AG10803 (cell line): ENCODE data around the gene OR10P1.

Experiments used
- DNase-seq: peaks from one replicate; pipeline ENCODE4 v3.0.0; 2010; ENCODE audit warnings: low read depth
- H3K4me3 ChIP-seq: 2 replicates; pipeline ENCODE4 v1.5.1; 2011; ENCODE audit warnings: mild to moderate bottlenecking, low read length, control low read depth
- CTCF ChIP-seq: conservative IDR thresholded peaks from 2 replicates; pipeline ENCODE4 v1.5.1; 2011; ENCODE audit warnings: mild to moderate bottlenecking, low read length, control low read depth, inconsistent platforms

The OR10P1 gene

DNA sequence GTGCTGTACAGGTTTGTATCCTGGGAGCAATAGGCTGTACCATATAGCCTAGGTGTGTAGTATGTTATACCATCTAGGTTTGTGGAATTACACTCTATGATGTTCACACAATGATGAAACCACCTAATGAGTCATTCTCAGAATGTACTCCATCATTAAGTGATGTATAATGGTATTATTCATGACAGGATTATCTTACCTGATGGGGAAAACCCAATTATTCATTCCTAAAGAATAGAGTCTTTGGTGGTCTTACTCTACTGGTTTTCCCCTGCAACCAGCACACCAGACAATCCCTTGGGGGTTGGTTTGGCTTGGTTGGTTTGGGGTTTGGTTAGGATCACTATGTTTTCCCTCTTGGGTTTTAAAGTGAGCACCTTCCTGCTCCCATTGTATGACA is 12.6 kb upstream of the OR10P1 start:
- no peak for TF ChIP-seq CTCF
- DNase-seq: no peak
- H3K4me3 ChIP-seq: no peak overlapping the region

- H3K4me3 ChIP-seq: no peak overlapping the region
- DNase-seq: no peak
- no peak for TF ChIP-seq CTCF
Observed at GRCh38 chr12:55626154-55626553, 10.5 kb upstream of the OR10P1 start.

DNA sequence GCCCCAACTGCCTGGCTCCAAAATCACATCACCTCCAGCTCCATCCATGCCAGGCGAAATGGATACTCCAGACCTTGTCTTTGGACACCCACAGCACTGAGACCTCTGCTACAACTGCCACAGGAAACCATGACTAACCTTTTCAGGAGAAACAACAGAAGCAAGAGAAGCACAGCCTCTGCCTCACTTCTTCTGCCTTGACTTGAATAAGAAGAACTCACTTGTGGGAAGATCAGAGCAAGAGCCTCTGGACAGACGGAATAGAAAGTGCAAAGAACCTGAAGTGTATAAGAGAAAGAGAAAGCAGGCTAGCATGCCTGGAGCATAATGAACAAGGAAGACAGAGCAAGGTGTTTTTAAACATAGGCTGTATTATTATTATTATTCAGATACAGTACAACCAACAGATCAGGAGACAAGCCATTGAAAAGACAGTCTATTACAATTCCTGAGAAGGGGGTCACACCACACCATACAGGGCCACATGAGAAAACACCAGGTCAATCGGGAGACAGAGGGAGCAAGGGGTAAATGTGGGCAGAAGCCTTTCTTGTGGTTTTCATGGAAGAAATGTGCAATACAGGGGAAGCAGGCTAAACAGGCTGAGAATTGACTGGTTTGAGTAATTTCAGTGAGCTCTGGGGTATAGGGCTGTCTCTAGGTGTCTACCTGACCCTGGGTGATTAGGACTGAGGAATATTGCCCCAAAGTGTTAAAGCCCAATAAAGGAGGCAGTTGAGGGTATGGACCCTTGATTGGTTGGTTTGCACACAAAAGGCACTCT is 7.4 kb upstream of the OR10P1 start:
- no peak overlapping the region for H3K4me3 ChIP-seq
- no peak for TF ChIP-seq CTCF
- DNase-seq: no peak

GRCh38 chr12:55631056-55631455 is 5.6 kb upstream of the OR10P1 start:
- DNase-seq: no peak
- H3K4me3 ChIP-seq: no peak overlapping the region
- TF ChIP-seq CTCF: no peak

GRCh38 chr12:55631733-55632132 is 5.0 kb upstream of the OR10P1 start:
- H3K4me3 ChIP-seq: no peak overlapping the region
- DNase-seq: no peak
- no peak for TF ChIP-seq CTCF

DNA sequence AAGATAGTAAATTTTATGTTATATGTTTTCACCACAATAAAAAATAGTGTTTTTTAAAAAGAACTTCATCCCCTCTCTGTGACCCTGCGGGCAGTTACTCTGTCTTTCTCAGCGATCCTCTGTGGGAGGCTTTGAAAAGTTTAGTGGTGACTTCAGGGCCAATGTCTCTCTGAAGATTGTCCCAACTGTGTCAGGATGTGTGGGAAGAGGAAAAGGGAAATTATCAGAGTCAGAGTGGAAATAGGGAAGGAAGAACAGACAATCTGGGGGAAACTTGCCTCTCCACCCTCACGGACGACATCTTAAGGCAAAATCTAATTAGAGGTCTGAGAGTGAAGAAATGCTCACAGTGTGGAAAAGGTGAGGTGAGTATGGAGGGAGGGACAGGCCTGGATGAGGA is 3.5 kb upstream of the OR10P1 start:
- H3K4me3 ChIP-seq: no peak overlapping the region
- TF ChIP-seq CTCF: no peak
- DNase-seq: no peak

DNA sequence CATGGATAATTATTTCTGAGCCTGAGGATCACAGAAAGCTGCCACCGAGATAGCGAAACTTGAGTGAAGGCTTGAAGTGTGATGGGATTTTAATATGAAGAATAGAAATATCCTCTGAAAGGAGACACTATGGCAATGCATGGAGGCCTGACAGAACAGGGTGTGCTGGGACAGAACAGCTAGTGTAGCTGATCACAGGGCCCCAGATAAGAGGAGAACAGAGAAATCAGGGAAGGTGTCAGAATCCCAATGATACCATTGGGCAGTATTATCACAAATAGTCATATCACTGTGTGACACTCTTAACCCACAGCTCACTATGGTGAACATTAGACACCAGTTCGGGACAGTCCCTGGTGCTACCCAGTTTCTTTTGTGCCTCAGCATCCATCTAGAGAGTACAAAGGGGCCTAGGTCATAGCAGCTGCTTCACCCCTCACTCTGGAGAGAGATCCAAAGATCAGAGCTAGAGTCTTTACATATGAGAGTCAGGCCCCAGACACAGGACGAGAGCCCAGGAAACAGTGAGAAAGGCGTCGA is 506 bp upstream of the OR10P1 start:
- DNase-seq: no peak
- no peak for TF ChIP-seq CTCF
- H3K4me3 ChIP-seq: no peak overlapping the region
